Activated CD8-positive, alpha-beta memory T cell treated with anti-CD3 and anti-CD28 coated beads, Interleukin-2, amount 50 U/mL, for 1 hour (primary cell): Measurements from ENCODE around the gene CARD18.

Source experiments
- DNase-seq: peaks from one replicate; pipeline ENCODE4 v3.0.0-alpha.2; 2020; ENCODE audit errors: extremely low read depth

The CARD18 gene

GRCh38 chr11:105139669-105140068 lies at the start of gene CARD18:
Gene CARD18, minus strand, starts transcription at chr11:105139769. Its CDS starts 43 bp downstream, at chr11:105139726.
- DNase-seq = no peak

GRCh38 chr11:105183987-105184386 lies 44.4 kb upstream of the CARD18 start:
- DNase-seq = no peak

DNA sequence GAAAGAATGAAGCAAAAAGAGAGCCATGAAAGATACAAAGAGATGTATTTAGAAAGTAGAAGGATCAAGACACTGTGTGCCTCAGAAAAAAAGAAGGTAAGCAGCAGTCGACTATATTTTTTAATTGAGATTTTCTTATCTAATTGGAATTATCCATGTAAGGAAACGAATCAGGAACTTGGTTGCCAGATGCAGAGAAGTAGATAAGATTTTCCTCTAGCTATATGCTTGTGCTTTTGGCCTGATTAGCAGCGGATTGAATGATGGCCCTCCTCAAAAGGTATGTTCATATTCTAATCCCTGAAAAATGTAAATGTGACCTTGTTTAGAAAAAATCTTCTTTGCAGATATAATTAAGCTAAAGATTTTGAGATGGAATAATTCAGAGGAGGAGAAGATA lies 43.9 kb upstream of the CARD18 start:
- DNase-seq = no peak

DNA sequence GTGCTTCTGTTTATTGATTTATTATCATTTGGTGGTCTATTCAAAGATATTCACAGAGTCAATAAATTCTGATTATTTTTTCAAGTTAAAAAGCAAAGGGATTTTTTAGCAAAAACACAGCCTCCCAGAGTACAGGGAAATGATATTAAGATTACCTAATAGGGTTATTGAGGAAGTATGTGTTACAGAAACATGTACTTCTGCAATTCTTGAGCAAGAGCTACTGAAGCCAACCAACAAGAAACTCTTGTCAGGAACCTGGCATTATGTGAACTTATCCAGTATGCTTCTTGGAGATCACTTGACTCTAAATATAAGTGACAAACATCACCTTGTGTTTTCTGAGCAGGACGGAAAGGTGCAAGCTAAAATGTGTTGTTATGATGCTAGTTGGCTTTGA lies 42.0 kb upstream of the CARD18 start:
- no peak for DNase-seq

GRCh38 chr11:105181100-105181499 lies 41.5 kb upstream of the CARD18 start:
- no peak for DNase-seq

DNA sequence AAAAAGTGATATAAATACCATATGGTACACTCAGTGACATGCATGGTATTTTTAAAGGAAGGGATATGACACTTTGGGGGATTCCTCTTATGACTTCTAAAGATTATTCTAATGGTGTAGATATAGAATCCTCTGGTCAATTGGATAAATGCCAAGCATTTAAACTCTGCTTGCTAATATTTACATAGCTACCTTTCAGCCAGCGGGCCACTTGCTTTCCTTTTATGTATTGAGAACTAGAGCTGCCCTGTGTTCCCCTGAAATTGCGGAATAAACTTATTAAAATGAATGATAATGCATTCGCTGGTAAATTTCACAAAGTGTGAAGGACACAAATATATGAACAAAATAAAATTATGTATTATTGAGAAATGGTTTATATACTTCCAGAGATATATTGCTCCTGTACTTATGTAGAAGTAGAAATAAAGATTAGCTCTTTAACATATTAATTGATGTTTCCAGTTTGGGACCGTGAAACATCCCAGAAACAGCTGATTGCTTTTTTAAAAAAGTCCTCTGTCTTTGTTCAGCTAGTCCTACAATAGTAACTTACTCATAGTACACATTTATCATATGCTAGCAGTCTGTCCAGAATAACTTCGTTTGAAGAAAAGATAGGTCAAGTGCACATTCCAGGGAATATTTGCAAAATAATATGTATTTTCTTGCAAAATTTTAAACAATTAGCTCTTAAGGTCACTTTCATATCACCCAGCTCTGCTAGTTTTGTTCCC lies 40.1 kb upstream of the CARD18 start:
- DNase-seq = no peak

GRCh38 chr11:105177658-105178057 lies 38.1 kb upstream of the CARD18 start:
- no peak for DNase-seq

- no peak for DNase-seq
These were observed 28.9 kb upstream of the CARD18 start for GRCh38 chr11:105168457-105168856.

- no peak for DNase-seq
These were observed 27.7 kb upstream of the CARD18 start for GRCh38 chr11:105167244-105167643.

DNA sequence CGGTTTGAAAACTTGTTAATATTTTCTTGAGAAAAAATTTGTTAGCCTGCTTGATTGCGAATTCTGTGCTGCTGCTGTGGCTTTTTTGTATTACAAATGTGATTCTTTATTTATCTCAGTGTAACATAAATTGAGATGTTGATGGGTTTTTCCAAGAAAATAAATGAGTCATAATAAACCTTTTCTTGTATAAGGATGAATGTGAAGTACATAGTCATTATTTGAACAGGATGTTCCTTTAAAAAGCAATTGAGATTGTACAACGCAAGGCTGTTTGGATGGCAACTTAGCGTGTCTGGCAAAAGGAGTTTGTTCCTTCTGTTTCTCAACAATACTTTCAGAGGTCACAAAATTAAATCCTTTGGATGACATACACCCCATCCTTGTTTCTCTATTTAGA lies 24.6 kb upstream of the CARD18 start:
- no peak for DNase-seq

DNA sequence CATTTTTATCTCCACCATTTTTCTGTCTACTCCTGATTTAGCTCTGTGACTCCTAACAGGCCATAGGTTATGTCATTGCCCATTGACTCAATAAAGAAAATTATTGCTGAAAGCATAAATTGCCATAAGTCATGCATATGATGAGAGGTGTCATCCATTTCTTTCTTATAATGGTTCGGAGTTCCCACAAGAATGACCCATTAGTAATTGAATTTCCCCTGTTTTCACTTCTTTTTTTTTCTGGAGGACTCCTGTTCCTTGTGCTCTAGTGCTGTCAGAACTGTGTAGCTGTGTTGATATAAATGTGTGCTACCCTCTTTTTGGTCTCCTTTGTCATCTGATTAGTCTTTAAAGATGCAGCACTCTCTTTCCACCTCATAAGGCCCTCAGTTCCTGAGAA lies 22.9 kb upstream of the CARD18 start:
- DNase-seq = no peak

DNA sequence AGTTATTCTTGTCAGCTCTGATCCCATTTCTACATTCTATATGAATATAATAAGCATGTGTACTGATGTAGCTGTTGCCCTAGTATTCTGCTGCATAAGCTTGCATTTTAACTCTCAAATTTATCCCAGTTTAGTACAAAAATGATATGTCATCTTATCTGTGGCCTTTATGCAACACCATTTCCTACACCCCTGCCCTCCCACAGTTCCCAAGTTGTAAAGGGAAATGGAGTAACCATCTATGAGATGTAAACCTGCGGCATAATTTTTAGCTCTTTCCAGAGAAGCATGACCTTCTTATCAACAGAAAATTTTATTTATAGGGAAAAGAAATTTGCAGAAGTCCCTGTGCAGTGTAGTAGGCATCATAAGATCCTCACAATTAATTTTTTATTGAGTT lies 18.9 kb upstream of the CARD18 start:
- DNase-seq = no peak

DNA sequence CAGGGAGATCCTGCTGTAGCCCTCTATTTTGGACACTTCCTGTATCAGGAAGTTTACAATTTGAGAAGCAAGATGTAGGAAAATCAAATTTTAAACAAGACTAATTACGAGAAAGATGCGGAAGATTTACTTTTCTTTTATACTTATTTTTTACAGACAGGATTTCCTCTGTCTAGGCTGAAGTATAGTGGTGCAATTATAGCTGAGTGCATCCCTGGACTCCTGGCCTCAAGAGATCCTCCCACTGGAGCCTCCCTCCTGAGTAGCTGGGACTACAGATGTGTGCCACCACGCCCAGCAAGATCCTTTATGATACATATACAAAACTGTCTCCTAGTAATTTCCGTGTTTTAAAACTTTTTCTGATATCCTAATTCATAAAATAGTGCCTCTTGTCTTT lies 17.2 kb upstream of the CARD18 start:
- DNase-seq = no peak

GRCh38 chr11:105156231-105156630 lies 16.7 kb upstream of the CARD18 start:
- DNase-seq = no peak

GRCh38 chr11:105155679-105156078 lies 16.1 kb upstream of the CARD18 start:
- no peak for DNase-seq

GRCh38 chr11:105153392-105153791 lies 13.8 kb upstream of the CARD18 start:
- DNase-seq = no peak

GRCh38 chr11:105152560-105152959 lies 13.0 kb upstream of the CARD18 start:
- no peak for DNase-seq

- DNase-seq = no peak
These were observed 12.5 kb upstream of the CARD18 start for GRCh38 chr11:105152021-105152512.

DNA sequence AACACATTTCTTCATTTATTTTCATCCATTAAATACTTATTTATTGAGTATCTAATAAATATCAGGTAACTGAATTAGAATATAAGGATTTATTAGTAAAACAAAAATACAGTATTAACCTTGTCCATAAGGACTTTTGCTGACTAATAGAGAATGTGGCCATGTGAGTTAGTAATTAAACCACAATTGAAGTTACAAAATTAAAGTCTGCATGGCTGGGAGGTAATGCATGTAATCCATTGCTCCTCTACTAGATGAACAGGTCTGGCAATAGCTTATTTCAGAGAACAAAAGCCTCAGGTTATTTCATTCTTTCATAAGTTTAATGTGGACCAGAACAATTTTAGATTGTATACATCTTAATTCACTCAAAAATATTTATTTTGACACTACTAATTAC lies 9.9 kb upstream of the CARD18 start:
- DNase-seq = no peak

DNA sequence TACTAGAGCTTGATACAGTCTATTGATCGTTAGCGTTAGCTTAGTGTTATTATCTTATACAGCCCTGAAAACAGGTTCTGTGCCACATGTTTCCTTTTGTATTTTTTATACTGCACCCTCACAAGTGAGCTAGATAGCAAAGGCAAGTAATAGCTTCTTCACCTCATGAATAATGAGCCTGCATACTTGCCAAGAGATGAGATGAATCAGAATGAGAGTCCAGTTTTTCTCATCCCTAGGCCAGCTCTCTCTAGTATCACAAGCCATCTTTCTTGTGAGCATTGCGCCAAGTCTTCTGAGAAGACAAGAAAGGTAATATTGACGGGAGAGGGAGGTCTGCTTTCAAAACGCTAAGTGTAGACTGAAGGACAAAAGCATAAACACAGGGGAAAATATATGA lies 8.7 kb upstream of the CARD18 start:
- DNase-seq = no peak

DNA sequence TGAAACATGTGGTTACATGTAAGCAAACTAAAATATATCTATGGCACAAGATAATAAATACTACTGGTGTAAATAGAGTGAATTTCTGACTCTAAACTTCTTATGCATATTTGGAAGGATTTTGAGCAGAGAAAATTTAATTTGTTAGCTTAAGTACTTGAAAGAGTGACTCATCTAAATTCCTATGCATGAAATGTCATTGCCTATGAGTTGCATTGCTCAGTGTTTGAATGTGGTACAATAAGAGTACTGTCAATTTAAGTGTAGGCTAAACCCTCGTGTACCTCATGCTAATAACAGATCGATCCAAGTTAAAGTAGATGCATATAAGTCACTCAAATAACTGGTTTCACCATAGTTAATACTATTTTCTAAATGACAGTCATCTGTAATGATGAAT lies 5.3 kb upstream of the CARD18 start:
- no peak for DNase-seq

DNA sequence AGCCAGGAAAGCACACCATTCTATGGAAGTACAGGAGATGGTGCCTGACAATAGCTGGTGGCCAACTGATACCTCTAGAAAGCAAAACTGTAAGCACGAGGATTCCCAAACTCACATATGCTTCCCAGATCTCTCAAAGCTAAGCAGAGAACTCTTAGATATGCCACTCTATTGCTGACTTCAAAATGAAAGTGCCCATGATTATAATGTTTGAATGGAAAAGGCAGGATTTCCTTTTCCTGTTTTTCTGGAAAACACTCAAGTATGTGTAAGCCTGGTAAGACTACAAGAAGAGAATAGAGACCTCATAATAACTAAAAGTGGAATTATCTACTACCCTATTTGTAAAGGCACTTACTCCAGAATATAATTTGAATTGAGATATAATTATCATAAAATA lies 2.6 kb upstream of the CARD18 start:
- no peak for DNase-seq

GRCh38 chr11:105137286-105137685 lies 2.3 kb downstream of the CARD18 start:
- DNase-seq = no peak

DNA sequence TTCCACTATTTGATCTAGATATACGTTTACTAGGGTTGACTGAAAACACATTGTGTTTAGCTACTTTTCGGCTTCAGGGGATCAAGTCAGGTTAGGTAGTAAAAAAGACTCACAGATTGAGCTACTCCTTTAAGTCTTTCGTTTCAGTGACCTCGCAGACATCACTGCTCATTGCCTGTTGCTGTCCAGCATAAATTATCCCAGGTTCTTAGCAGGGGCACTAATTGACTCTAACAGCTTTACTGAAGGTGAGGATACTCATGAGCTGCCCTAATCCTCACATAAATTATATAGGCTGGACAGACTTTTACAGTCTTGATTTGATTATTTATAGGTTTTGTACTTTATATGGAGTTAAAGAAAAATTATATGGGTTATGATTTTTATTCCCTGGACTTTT lies 3.7 kb downstream of the CARD18 start:
- no peak for DNase-seq
